Trophoblast cell (in vitro differentiated cells and primary cell): Measurements from ENCODE around the gene ZBTB44.

Experiments used
- DNase-seq, 2 donors: peaks; one replicate each; pipeline ENCODE4 v3.0.0-alpha.2; 2016
- H2AFZ ChIP-seq: 2 replicates; pipeline ENCODE4 v1.6.1; 2013; ENCODE audit warnings: low read length, moderate library complexity, mild to moderate bottlenecking; ENCODE audit not compliant: insufficient read depth, poor library complexity
- H2AK5ac ChIP-seq: 2 replicates; pipeline ENCODE4 v1.6.1; 2013; ENCODE audit warnings: mild to moderate bottlenecking, low read length
- H2BK120ac ChIP-seq: 2 replicates; pipeline ENCODE4 v1.6.1; 2013; ENCODE audit warnings: low read length, mild to moderate bottlenecking, moderate library complexity; ENCODE audit not compliant: insufficient read depth, poor library complexity
- H2BK12ac ChIP-seq: 2 replicates; pipeline ENCODE4 v1.6.1; 2013; ENCODE audit warnings: mild to moderate bottlenecking, low read length, moderate library complexity
- H2BK5ac ChIP-seq: 2 replicates; pipeline ENCODE4 v1.6.1; 2013; ENCODE audit warnings: low read length, low read depth, moderate library complexity, mild to moderate bottlenecking; ENCODE audit not compliant: poor library complexity
- H3K14ac ChIP-seq: 2 replicates; pipeline ENCODE4 v1.6.1; 2013; ENCODE audit warnings: mild to moderate bottlenecking, low read length
- H3K18ac ChIP-seq: 2 replicates; pipeline ENCODE4 v1.6.1; 2013; ENCODE audit warnings: mild to moderate bottlenecking, low read length
- H3K23ac ChIP-seq: 2 replicates; pipeline ENCODE4 v1.6.1; 2013; ENCODE audit warnings: low read length
- H3K27ac ChIP-seq: 2 replicates; pipeline ENCODE4 v1.5.1; 2013; ENCODE audit warnings: low read depth, mild to moderate bottlenecking, inconsistent platforms, low read length, moderate library complexity
- H3K27me3 ChIP-seq: 2 replicates; pipeline ENCODE4 v1.6.1; 2013; ENCODE audit warnings: inconsistent platforms, mild to moderate bottlenecking, low read length, moderate library complexity; ENCODE audit not compliant: insufficient read depth
- H3K36me3 ChIP-seq, 2 experiments: 1 replicate in 1 of 2; 2 replicates in 1 of 2; pipeline ENCODE4 v1.6.1; 2013; ENCODE audit warnings: low read length in 2 of 2, mild to moderate bottlenecking in 2 of 2, moderate library complexity in 1 of 2; ENCODE audit not compliant: insufficient read depth in 2 of 2, control insufficient read depth in 1 of 2
- H3K4ac ChIP-seq: 2 replicates; pipeline ENCODE4 v1.6.1; 2013; ENCODE audit warnings: low read depth, mild to moderate bottlenecking, low read length, moderate library complexity
- H3K4me1 ChIP-seq, 2 experiments: 1 replicate in 1 of 2; 2 replicates in 1 of 2; pipeline ENCODE4 v1.6.1; 2013; ENCODE audit warnings: low read length in 2 of 2, mild to moderate bottlenecking in 2 of 2, moderate library complexity in 1 of 2; ENCODE audit not compliant: insufficient read depth in 2 of 2, control insufficient read depth in 1 of 2
- H3K4me2 ChIP-seq: 2 replicates; pipeline ENCODE4 v1.6.1; 2013; ENCODE audit warnings: inconsistent platforms, mild to moderate bottlenecking, low read length, moderate library complexity
- H3K4me3 ChIP-seq: 2 replicates; pipeline ENCODE4 v1.5.1; 2013; ENCODE audit warnings: mild to moderate bottlenecking, low read depth, low read length, inconsistent platforms
- H3K79me1 ChIP-seq: one replicate; pipeline ENCODE4 v1.6.1; 2013; ENCODE audit warnings: low read length
- H3K79me2 ChIP-seq: 2 replicates; pipeline ENCODE4 v1.6.1; 2013; ENCODE audit warnings: low read length, mild to moderate bottlenecking; ENCODE audit not compliant: control insufficient read depth, insufficient read depth, poor library complexity
- H3K9ac ChIP-seq: 2 replicates; pipeline ENCODE4 v1.6.1; 2013; ENCODE audit warnings: mild to moderate bottlenecking, low read length
- H3K9me3 ChIP-seq: 2 replicates; pipeline ENCODE4 v1.6.1; 2013; ENCODE audit warnings: low read depth, mild to moderate bottlenecking, control low read depth, inconsistent platforms, low read length; ENCODE audit not compliant: insufficient read depth
- H4K12ac ChIP-seq: 2 replicates; pipeline ENCODE4 v1.6.1; 2013; ENCODE audit warnings: low read depth, mild to moderate bottlenecking, low read length, moderate library complexity
- H4K8ac ChIP-seq: 2 replicates; pipeline ENCODE4 v1.6.1; 2013; ENCODE audit warnings: low read depth, mild to moderate bottlenecking, low read length, moderate library complexity
- H4K91ac ChIP-seq: one replicate; pipeline ENCODE4 v1.6.1; 2013; ENCODE audit warnings: low read depth, mild to moderate bottlenecking, low read length, moderate library complexity
- WGBS: extraction: QIAGEN DNeasy Blood & Tissue Kit; methylation state at CpG from one replicate; pipeline ENCODE4 v1.1.7; 2013; ENCODE audit warnings: missing lambda C conversion rate; ENCODE audit not compliant: insufficient read length, insufficient coverage; ENCODE audit errors: extremely low coverage; 5-methylcytosine and 5-hydroxymethylcytosine counted together

Gene ZBTB44

DNA sequence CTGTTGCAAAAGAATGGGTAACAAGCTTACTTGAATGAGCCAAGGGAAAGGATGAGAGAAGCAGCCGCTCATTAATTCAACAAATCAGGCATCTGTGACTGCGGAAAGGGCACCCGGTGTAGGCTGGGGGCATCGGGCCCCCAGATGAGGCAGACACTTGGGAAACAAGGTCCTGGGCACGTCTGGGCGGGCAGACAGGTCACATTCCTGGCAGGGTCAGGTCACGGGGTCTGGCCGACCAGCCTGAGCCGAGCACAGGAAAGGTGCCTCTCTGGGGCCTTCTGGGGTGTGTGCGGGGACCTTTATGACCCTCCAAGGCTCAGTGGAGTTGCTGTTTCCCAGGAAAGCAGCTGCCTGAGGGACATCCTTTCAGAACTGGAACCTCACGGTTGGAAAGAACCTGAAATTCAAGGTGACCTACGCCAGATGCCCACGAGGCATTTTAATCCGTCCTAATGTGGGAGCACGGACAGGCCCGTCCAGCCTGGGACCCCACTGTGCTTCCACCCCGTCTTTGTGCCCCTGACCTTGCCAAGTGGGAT lies 98.1 kb downstream of the ZBTB44 start:
- no peak overlapping the region for H3K27ac ChIP-seq
- no peak overlapping the region for H3K4me3 ChIP-seq
- no peak overlapping the region for H4K8ac ChIP-seq
- no peak overlapping the region for H3K18ac ChIP-seq
- no peak overlapping the region for H2AFZ ChIP-seq
- no peak overlapping the region for H3K4me2 ChIP-seq
- no peaks in the 10 kb centered on the region for H3K36me3 ChIP-seq
- no peak overlapping the region for H4K91ac ChIP-seq
- H3K23ac ChIP-seq, result no peak overlapping the region
- no peaks in the 10 kb centered on the region for H3K79me1 ChIP-seq
- no peak overlapping the region for H2BK5ac ChIP-seq
- no peak overlapping the region for H4K12ac ChIP-seq
- no peak overlapping the region for H3K14ac ChIP-seq
- H3K27me3 ChIP-seq, result no peaks in the 10 kb centered on the region
- no peak overlapping the region for H3K9ac ChIP-seq
- H3K4me1 ChIP-seq, result peaks cover 8 to 12% of the 10 kb centered on the region in 2 experiments
- H2BK12ac ChIP-seq, result no peak overlapping the region
- H3K4ac ChIP-seq, result no peak overlapping the region
- H3K9me3 ChIP-seq, result peaks cover 5% of the 10 kb centered on the region
- no peak for DNase-seq
- H2BK120ac ChIP-seq, result no peak overlapping the region
- no peaks in the 10 kb centered on the region for H3K79me2 ChIP-seq
- H2AK5ac ChIP-seq, result no peak overlapping the region
- WGBS, result no CpG with 5 or more reads among the region's 17 CpGs

DNA sequence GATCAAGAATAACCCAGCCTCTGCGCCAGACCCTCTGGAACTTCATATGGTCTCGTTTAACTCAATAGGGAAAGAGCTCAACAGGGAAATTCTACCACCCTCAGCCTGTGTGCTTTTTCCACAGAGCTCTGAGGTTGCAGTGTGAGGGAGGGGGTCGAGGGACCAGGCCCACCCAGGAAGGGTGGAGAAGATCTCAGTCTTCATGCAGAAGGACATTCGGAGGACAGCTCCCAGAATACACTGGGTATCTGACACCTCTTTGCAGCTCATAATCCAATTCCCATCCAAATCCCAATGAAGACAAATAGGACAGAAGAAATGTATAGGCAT lies 98.5 kb downstream of the ZBTB44 start:
- no peak overlapping the region for H3K9ac ChIP-seq

DNA sequence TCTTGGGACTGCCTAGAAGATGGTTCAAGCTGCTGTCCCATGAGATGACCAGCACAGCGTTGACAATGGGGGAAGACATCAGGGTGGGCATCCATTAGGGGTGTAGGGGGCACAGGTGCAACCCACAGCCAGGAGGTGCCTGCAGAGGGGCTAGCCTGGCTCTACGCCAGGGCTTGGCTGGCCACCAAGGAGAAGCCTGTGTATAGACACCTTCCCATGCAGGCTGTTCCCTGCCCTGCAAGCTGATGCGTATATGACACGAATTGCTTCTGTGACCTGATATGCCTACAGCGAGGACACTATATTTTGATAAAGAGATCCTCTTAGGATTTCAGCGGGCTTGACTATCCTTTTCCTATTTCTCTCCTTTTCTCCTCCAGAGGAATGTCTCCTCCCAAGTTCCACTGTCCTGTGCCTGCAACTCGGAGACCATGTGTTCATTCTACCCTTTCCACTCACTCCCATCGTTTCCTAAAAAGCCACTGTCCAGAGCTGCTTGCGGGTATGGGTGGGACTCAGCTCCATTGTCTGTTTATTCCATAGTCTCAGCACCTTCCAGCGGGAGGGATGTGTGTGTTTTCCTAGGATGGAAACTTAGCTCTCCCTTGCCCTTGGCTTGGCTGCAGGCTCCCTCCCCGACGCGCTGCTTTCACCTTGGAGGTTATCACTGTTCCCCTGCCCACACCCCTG lies 99.0 kb downstream of the ZBTB44 start:
- Histone ChIP-seq H3K79me1 (no peaks in the 10 kb centered on the region), H3K4me3 (no peak overlapping the region), H3K27ac (no peak overlapping the region), H3K4me1 (peaks cover 8 to 12% of the 10 kb centered on the region in 2 experiments), H3K79me2 (no peaks in the 10 kb centered on the region), H4K91ac (no peak overlapping the region), H3K27me3 (no peaks in the 10 kb centered on the region), H2AFZ (no peak overlapping the region), H3K9me3 (peaks cover 5% of the 10 kb centered on the region), H3K4me2 (no peak overlapping the region), H4K8ac (no peak overlapping the region), H2BK12ac (no peak overlapping the region), H2BK120ac (no peak overlapping the region), H3K18ac (no peak overlapping the region), H3K9ac (no peak overlapping the region), H2BK5ac (no peak overlapping the region), H4K12ac (no peak overlapping the region), H3K4ac (no peak overlapping the region), H3K36me3 (no peaks in the 10 kb centered on the region), H3K23ac (no peak overlapping the region), H3K14ac (no peak overlapping the region), H2AK5ac (no peak overlapping the region)
- no CpG with 5 or more reads among the region's 13 CpGs for WGBS
- DNase-seq, result no peak

More for the DNA sequence above, 98.5 kb downstream of the ZBTB44 start:
- no peak for DNase-seq
- Histone ChIP-seq H3K14ac (no peak overlapping the region), H3K23ac (no peak overlapping the region), H2BK5ac (no peak overlapping the region), H4K8ac (no peak overlapping the region), H4K12ac (no peak overlapping the region), H2BK12ac (no peak overlapping the region), H3K4ac (no peak overlapping the region), H3K4me1 (peaks cover 8 to 12% of the 10 kb centered on the region in 2 experiments), H2AK5ac (no peak overlapping the region), H3K18ac (no peak overlapping the region), H3K36me3 (no peaks in the 10 kb centered on the region), H3K79me2 (no peaks in the 10 kb centered on the region), H2AFZ (no peak overlapping the region), H4K91ac (no peak overlapping the region), H3K27ac (no peak overlapping the region), H3K9me3 (peaks cover 5% of the 10 kb centered on the region), H2BK120ac (no peak overlapping the region), H3K4me2 (no peak overlapping the region), H3K79me1 (no peaks in the 10 kb centered on the region), H3K4me3 (no peak overlapping the region), H3K27me3 (no peaks in the 10 kb centered on the region)
- no CpG with 5 or more reads among the region's 4 CpGs for WGBS

DNA sequence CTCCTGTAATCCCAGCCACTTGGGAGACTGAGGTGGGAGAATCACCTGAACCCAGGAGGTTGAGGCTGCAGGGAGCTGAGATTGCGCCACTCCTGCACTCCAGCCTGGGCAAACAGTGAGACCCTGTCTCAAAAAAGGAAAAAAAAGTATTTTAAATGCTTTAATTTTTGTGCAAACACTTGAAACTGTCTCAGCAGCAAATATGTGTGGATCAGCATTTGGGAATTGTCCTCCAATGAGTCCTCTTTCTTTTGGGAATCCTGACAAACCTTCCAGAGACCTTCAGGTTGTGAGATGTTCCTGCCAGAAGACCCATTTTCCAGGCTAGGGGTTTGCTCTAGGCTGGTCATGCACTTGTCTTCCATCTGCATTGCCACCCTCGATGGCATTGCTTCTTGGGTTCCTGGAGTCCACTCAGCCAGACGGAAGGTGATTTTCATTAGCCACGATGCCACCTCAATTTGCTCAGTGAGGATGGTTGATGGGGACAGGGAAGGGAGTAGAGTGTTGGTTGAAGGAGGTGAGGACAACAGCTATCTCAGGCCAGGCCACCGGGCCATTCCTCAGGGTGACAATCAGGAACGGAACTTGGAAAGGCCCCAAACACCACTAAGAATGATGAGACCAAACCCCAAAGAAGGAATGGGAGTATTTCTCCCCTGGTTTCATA lies 99.7 kb downstream of the ZBTB44 start:
- Histone ChIP-seq H2BK12ac (no peak overlapping the region), H3K4me2 (no peak overlapping the region), H4K91ac (no peak overlapping the region), H3K9ac (no peak overlapping the region), H2BK120ac (no peak overlapping the region), H3K36me3 (no peaks in the 10 kb centered on the region), H3K9me3 (peaks cover 5% of the 10 kb centered on the region), H2AFZ (no peak overlapping the region), H3K4ac (no peak overlapping the region), H2AK5ac (no peak overlapping the region), H3K14ac (no peak overlapping the region), H3K79me2 (no peaks in the 10 kb centered on the region), H3K4me3 (no peak overlapping the region), H4K12ac (no peak overlapping the region), H2BK5ac (no peak overlapping the region), H3K27me3 (no peaks in the 10 kb centered on the region), H3K79me1 (no peaks in the 10 kb centered on the region), H4K8ac (no peak overlapping the region), H3K23ac (no peak overlapping the region), H3K4me1 (peaks cover 8 to 12% of the 10 kb centered on the region in 2 experiments), H3K27ac (no peak overlapping the region), H3K18ac (no peak overlapping the region)
- WGBS, result no CpG with 5 or more reads among the region's 6 CpGs
- DNase-seq, result no peak
